HTR-8/SVneo (cell line): ENCODE results near the gene TMEM219.
A peak's percentile ranks its signal among the peaks of the same experiment; 100 is the strongest.
"Not testable (repeated sequence)": the region's sequence is repeated elsewhere in the genome, so short reads cannot be mapped to it uniquely, and the experiment has no call there.

Experiments used
- DNase-seq: peaks from one replicate; pipeline ENCODE4 v3.0.0; 2011; ENCODE audit warnings: low spot score, mixed read lengths; ENCODE audit not compliant: insufficient read length
- FAIRE-seq: peaks from 2 replicates; lab custom pipeline; 2011; peaks lifted over from hg19 to GRCh38; lab: Jason Lieb, UNC

Gene TMEM219

DNA sequence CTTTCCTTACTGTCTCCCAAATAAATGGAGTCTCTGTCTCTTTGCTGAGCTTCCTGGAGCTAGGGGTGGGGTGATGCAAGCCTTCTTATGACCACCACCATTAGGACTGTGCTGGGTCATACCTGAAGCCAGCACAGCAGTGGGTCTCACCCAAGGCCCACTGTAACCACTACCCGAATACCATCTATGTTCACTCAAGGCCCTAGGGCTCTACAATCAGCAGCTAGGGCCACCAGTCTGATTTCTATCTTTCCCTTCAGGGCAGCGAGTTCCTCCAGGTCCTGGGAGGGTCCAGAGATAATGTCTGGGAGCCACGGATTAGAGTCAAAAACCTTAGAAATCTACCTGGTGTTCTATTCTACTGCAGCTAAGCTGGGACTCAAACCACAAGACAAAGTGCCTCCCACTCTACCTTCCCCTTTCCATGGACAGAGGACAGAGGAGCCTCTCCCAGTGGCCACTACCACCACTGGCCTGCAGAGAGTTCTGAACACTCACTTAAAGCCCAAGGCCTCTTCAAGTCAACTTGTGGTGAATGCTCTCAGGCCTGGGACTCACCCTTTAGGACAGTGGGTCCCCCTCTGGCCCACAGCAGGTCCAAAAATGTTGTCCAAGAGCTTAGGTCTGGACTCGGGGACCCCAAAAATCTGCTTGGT, 10.9 kb upstream of the TMEM219 start:
- DNase-seq, result no peak
- FAIRE-seq, result no peak

DNA sequence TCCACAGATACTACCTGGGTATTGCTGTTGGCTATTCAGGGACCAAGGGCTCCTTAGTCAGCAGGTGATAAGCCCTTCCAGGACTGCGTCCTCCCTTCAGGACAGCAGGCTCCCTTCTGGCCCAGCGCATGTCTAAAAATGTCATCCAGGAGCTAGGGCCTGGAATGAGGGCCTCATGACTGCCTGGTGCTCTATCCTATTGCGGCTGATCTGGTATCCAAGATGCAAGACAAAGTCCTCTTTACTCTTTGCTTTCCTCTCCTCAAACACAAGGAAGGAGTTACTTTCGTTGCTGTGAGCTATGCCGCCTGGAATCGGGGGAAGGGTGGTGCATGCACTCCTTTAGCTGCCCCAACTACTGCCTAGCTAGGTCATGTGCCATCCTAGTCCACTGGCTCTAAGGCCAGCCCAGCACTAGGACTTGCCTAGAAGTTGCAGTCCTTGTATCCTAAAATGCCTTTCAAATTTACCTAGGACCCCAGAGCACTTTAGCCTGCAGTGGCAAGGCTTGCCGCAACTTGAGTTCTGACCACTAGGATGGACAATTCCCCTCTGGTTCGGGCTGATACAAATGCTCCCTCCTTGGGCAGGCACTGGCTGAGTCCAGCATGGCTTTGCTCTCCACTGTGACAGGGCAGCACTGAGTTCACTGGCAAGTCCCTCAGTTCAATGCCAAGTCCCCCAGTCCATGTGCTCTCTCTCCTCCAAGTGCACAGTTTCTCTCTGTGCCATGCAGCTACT, 10.1 kb upstream of the TMEM219 start:
- DNase-seq (no peak), FAIRE-seq (no peak)

DNA sequence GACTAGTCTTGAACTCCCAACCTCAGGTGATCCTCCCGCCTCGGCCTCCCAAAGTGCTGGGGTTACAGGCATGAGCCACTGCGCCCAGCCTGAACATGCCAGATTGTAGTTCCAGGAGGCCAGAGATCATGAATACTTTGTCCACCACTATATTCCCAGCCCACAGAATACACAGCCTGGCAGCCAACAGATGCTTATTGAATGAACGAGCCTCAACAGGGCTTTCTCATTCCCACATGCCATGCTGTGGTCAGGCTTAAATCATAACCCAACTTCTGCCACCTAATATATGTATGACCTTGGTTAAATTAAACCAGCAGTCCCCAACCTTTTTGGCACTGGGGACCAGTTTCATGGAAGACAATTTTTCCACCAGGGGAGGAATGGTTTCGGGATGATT, 3.1 kb upstream of the TMEM219 start:
- FAIRE-seq, result no peak
- DNase-seq, result no peak

DNA sequence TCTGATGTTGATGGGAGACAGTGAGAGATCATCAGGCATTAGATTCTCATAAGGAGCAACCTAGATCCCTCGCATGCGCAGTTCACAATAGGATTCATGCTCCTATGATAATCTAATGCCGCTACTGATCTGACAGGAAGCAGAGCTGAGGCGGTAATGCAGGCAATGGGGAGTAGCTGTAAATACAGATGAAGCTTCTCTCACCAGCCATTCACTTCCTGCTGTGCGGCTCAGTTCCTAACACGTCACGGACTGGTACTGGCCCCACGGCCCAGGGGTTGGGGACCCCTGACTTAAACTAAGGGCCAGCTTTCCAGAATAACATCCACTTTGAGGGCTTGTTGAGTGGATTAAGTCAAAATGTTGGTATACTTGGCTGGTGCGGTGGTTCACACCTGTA, 2.6 kb upstream of the TMEM219 start:
- DNase-seq (no peak), FAIRE-seq (no peak)

DNA sequence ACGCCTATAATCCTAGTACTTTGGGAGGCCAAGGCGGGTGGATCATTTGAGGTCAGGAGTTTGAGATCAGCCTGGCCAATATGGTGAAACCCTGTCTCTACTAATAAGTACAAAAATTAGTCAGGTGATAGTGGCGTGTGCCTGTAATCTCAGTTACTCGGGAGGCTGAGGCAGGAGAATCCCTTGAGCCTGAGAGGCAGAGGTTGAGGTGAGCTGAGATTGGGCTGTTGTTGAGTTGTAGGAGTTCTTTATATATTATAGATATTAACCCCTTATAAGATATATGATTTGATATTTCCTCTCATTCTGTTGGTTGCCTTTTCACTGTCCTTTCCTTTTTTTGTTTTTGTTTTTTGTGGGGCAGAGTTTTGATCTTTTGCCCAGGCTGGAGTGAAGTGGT, 2.1 kb upstream of the TMEM219 start:
- DNase-seq, FAIRE-seq: not testable (repeated sequence)

DNA sequence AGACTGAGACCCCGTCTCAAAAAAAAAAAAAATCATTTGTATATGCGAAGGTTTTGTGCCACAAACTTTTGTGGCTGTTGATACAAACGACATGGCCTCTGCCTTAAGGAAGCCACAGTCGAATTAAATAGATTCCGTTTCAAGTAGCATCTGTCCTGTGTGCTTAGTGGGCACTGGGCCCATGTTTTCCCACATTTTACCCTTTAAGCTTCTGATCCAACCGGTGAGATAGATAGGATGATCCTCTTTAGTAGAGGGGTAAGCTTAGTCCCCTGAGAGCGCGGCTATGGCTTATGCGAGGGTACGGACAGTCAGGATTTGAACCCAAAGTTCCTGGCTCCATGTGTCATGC, 776 bp upstream of the TMEM219 start:
- DNase-seq, result no peak
- FAIRE-seq, result no peak

DNA sequence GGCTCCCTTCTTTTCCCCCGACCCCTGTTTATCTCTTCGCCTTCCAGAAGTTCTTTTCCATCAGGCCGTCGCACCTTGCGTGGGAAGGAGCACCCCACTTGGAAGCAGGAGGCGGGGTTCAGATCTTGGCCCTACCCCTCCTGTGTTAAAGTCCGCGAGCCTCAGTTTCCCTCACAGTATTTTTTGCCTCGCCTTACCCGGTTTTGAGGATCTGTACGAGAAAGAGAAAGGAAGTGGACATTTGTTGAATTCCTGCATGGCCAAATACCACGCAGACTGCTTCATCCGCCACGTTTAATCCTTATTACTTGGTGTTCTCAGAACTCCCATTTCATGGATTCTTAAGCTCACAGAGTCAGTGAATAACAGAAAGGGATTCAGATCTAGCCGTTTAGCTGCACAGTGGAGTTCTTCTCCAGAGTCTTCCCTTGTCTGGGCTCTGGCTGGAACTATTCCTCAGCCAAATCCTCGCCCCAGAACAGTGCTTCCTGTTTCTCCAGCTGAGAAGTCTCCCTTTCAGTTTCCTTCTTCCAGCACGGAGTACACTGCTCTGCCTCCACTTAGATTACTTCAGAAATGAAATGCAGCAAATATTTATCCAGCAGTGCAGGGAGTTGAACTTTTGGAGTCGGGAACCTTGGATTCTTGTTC, 590 bp downstream of the TMEM219 start:
- FAIRE-seq (no peak), DNase-seq (no peak)

DNA sequence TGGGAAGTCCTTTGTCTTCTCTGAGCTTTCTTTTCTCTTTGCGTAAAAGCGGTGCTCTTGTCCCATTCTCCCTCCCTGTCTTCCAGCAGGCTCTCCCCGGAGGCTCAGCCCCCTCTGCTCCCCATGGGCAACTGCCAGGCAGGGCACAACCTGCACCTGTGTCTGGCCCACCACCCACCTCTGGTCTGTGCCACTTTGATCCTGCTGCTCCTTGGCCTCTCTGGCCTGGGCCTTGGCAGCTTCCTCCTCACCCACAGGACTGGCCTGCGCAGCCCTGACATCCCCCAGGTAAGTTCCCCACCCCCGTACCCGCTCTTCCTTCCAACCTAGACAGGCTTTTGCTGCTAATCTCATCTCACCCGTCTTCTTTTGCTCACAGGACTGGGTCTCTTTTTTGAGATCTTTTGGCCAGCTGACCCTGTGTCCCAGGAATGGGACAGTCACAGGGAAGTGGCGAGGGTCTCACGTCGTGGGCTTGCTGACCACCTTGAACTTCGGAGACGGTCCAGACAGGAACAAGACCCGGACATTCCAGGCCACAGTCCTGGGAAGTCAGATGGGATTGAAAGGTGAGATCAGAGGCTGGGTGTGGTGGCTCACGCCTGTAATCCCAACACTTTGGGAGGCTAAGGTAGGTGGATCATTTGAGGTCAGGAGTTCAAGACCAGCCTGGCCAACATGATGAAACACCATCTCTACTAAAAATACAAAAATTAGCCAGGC, 1.3 kb downstream of the TMEM219 start:
- no peak for DNase-seq
- no peak for FAIRE-seq

DNA sequence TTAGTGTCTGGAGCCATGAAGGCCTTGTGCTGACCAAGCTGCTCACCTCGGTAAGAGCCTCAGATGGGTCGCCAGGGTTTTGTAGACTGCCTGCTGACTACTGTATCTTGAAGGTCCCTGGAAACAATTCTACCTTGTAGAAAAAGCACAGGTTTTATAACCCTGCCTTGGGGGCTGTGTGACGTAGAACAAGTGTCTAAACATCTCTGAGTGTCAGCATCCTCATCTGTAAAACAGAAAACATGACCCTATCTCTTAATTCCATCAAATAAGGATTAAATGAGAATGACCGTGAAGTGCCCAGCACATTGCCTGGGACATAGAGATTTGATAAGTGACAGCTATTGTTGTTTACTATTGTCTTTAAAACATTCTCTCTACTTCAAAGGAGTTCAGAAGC, 6.3 kb downstream of the TMEM219 start:
- no peak for DNase-seq
- FAIRE-seq, result no peak

DNA sequence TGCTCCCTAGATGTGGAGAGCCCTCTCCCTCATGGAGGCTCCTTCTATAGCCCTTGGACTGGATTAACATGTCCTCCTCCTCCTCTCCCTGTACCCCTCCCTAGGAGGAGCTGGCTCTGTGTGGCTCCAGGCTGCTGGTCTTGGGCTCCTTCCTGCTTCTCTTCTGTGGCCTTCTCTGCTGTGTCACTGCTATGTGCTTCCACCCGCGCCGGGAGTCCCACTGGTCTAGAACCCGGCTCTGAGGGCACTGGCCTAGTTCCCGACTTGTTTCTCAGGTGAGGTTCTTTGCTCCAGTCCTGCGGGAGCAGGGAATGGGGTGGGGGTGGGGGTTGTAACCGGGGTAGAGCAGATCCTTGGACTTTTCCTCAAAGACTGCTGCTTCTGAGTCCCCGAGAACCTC, 9.4 kb downstream of the TMEM219 start:
- DNase-seq (no peak), FAIRE-seq (no peak)

DNA sequence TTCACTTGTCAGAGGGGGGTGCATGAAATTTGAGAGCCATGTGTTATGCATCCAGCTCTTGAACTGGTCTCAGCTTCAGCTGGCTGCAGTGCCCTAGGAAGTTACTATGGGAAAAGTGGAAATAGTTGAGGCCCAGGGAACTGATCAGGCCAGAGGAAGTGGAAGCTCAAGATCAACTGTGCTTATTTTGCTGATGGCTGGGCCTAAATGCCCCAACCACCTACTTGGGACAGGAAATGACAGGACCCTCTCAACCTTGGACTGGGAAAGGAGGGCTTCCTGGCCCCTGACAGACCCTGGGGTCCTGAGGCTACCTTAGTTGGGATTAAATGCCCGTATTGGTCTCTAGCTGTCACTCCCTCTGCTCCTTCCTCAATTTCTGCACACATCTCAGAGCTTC, 10.6 kb downstream of the TMEM219 start:
- no peak for FAIRE-seq

DNA sequence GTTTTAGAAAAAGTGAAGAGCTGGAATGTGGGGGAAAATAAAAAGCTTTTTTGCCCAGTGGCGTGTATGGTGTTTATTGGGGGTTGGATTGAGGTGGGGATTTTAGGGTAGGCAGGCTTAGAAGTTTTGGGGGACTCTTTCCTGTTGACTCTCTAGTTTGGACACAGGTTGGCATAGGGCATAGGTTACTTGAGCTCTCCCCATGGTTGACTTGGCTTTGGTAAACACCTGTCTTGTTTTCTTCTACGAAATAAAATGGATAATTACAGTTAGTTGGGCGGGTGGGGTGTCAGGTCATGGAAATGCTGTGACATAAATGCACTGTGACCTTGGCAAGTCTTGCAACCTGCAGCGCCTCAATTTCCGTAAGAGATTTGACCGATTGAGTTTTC, 11.1 kb downstream of the TMEM219 start:
- no peak for DNase-seq
- no peak for FAIRE-seq

More for the DNA sequence above, 10.6 kb downstream of the TMEM219 start:
- no peak for DNase-seq

DNA sequence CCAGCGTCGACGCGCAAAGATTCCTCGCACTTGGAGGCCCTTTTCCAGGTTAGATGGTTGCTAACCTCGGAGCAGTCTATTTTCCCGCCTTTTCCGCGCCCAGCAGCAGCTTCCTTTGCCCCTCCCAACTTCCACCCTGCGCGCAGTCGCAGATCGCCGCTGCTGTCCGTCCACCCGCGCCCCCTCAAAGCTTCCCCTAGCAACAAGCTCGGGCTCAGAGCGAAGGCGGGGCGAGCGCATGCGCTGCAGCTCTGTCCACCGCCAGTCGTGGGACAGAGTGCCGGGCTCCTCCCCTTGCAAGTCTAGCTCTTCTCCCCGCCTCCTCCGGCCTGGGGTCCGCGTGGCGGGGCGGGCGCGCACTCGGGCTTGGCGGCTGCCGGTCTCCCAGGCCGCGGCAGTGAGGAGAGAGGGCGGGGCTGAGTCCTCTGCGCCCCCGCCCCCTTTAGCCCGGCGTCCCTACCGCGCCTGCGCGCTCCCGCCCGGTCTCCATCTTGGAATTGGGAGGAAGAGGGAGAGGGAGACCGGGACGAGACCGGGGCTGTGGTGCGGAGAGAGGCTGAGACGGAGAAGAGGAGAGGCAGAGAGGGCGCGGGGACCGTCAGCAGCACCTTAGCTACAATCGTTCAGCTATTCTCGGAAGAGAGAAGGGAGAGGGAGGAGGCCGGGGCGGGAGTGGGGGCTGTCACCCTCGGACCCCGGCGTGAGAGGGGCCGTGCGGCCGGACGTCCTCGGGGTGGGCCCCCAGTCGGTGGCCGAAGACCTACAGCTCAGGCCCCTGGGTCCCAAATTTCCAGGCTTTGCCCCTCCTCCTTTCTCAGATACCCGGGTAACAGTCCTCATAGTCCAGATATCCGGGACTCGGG, 11.7 kb downstream of the TMEM219 start, which contains the start of gene TAOK2:
Gene TAOK2, plus strand, starts transcription at position 485 of the 863 bp plus-strand sequence. CDS start 3,905 bp downstream, outside the sequence.
- DNase-seq, result peak; percentile 98
- FAIRE-seq, result peak; percentile 62

DNA sequence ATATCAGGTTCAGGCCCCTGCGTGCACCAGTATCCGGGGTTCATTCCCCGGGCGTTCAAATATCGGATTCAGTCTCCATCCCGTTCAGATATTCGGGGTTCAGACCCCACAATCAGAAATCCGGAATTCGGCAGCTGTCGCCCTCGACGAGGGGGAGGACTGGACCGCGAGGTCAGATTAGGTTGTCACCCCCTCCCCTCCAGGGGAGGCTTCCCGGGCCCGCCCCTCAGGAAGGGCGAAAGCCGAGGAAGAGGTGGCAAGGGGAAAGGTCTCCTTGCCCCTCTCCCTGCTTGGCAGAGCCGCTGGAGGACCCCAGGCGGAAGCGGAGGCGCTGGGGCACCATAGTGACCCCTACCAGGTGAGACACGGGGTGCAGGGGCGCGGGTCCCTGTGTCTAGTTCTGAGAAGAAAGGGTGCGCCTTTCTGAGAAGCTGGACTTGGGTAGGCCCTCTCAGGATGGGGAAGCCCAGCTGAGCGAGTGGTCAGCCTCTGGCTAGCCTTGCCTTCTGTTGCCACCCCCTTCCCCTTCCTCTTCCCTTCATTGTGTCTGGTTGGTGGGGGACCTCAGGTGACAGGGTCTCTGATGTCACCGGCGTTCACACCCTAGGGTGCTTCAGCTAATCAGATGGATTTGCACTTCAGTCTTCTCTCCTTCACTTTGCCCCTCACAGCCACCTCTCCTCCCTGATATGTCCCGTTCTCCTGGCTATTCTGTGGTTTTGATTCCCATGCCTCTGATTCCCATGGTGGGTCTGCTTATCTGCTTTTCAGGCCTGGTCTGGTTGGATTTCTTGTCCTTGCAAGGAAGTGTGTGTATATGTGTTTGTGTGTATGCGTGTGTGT, 12.6 kb downstream of the TMEM219 start:
- FAIRE-seq (no peak), DNase-seq (peak; percentile 17)

DNA sequence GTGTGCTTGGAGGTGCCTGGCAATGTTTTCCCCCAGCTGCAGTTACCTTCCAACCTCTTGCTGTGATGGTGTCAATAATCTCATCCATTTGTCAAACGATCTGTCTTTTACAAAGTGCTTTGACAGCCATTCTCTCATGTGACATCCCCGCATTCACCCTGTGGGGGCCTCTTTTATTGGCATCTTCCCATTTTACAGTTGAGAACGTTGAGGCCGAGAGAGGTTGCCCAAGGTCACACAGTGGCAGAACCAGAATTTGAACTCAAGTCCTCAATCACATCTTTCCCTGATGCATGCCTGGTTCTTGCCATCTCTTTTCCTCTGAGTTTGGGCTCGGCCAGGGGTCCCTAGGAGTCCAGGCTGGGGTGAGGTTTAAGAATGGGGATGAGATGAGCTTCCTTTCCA, 13.3 kb downstream of the TMEM219 start:
- DNase-seq (no peak), FAIRE-seq (no peak)

DNA sequence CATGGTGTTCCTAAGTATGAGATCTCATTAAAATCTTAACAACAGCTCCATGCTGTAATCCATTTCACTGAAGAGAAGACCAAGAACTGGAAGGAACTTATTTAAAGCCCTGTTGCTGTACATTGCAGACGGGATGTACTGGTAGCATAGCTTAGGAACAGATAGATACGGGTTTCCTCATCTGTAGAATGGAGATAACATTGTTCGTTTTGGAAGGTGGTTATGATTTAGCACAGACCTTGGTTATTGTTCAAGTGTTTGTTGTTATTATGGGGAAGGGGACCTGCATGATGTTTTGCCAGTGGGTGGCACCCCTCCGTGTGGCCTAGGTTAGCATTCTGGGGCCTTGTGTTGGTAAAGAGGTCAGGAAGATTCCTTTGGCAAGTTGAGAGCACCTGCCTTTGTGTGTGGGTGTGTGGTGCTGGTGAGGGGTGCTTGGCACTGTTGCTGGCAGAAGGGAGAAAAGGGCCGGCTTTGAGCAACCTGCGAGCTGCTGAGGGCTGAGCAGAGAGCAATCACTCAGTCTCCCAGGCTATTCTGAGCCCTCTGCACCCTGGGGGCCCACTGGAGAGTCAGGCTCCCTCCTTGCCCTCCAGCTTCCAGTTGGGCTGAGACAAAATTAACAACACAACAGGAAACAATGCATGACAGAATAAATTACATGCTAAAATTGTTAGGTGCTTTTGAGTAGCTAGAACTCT, 14.1 kb downstream of the TMEM219 start:
- no peak for FAIRE-seq

DNA sequence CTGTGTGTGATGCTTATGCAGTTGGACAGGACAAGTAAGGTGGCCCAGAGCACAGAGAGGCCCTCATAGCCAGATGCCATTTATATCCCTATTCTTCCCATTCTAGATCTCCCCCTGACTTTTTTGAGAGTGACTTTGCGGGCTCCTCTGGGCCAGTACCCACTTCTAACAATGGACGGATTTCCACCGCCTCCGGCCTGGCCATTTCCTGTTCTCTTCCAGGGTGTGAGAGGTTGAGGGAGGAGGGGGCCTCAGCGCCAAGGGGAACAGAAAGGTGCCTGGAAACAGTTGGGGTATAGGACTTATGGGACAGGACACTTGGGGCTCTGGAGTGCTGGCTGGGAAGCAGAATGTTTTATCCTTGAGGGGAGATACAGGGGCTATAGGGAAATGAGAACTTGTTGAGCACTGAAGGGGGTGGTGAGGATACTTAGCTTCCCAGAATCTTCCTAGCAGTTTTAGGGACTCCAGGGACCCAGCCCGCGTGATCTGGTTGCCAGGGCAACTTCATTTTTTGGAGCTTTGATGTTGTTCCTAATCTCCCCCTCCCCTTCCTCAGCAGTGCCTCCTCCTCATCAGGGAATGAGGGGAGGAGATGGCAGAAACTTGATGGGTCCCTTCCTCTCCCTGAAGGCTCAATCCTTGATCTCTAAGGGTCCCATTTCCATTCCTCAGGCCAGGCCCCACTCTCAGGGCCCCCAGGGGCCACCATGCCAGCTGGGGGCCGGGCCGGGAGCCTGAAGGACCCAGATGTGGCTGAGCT, 15.4 kb downstream of the TMEM219 start:
- FAIRE-seq (no peak), DNase-seq (no peak)

More for the DNA sequence above, 14.1 kb downstream of the TMEM219 start:
- no peak for DNase-seq

DNA sequence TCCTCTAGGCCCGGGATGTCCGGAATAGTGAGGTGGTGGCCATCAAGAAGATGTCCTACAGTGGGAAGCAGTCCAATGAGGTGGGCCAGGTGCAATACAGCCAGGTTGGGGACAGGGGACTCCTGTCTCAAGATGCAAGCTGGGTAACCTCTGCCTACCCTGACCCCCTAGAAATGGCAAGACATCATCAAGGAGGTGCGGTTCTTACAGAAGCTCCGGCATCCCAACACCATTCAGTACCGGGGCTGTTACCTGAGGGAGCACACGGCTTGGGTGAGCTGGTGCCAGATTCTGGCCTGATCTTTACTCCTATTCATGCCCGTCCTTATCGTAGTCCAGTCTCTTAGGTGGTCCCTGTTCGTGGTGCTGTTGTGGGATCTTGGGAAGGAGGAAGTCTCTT, 16.2 kb downstream of the TMEM219 start:
- FAIRE-seq (no peak), DNase-seq (no peak)
